HEK293 (cell line): Measurements from ENCODE around the gene BLOC1S5.

Experiments
- GFI1B ChIP-seq: fragments of 450-650 bp; formaldehyde crosslinking; IDR thresholded peaks from 2 replicates; pipeline ENCODE4 v1.5.1; 2016; ENCODE audit warnings: missing biosample characterization, missing genetic modification characterization
- OVOL3 ChIP-seq: fragments of 450-650 bp; formaldehyde crosslinking; IDR thresholded peaks from 2 replicates; pipeline ENCODE4 v1.5.1; 2016; ENCODE audit warnings: missing biosample characterization, missing genetic modification characterization
- PATZ1 ChIP-seq: fragments of 450-650 bp; formaldehyde crosslinking; IDR thresholded peaks from 2 replicates; pipeline ENCODE4 v1.5.1; 2016; ENCODE audit warnings: missing biosample characterization, missing genetic modification characterization
- PRDM10 ChIP-seq: fragments of 450-650 bp; formaldehyde crosslinking; IDR thresholded peaks from 2 replicates; pipeline ENCODE4 v1.5.1; 2016; ENCODE audit warnings: missing biosample characterization, missing genetic modification characterization
- ZBTB44 ChIP-seq: fragments of 450-650 bp; IDR thresholded peaks from 2 replicates; pipeline ENCODE4 v1.5.1; 2018; ENCODE audit warnings: missing biosample characterization, mild to moderate bottlenecking, missing genetic modification characterization
- ZBTB48 ChIP-seq: fragments of 450-650 bp; formaldehyde crosslinking; IDR thresholded peaks from 2 replicates; pipeline ENCODE4 v1.5.1; 2016; ENCODE audit warnings: missing biosample characterization, missing genetic modification characterization
- ZFP37 ChIP-seq: fragments of 450-650 bp; formaldehyde crosslinking; IDR thresholded peaks from 2 replicates; pipeline ENCODE4 v1.5.1; 2016; ENCODE audit warnings: missing biosample characterization, missing genetic modification characterization
- ZNF10 ChIP-seq: fragments of 450-650 bp; formaldehyde crosslinking; IDR thresholded peaks from 2 replicates; pipeline ENCODE4 v1.5.1; 2017; ENCODE audit warnings: missing biosample characterization, missing genetic modification characterization
- ZNF214 ChIP-seq: fragments of 450-650 bp; formaldehyde crosslinking; IDR thresholded peaks from 2 replicates; pipeline ENCODE4 v1.5.1; 2017; ENCODE audit warnings: missing biosample characterization, mild to moderate bottlenecking, missing genetic modification characterization, borderline replicate concordance
- ZNF24 ChIP-seq: fragments of 450-650 bp; formaldehyde crosslinking; IDR thresholded peaks from 2 replicates; pipeline ENCODE4 v1.5.1; 2016; ENCODE audit warnings: missing biosample characterization, missing genetic modification characterization
- ZNF324 ChIP-seq: fragments of 450-650 bp; formaldehyde crosslinking; IDR thresholded peaks from 2 replicates; pipeline ENCODE4 v1.5.1; 2016; ENCODE audit warnings: missing biosample characterization, missing genetic modification characterization
- ZNF366 ChIP-seq: fragments of 450-650 bp; formaldehyde crosslinking; conservative IDR thresholded peaks from 2 replicates; pipeline ENCODE4 v1.5.1; 2016; ENCODE audit warnings: missing biosample characterization, missing genetic modification characterization
- ZNF398 ChIP-seq: fragments of 450-650 bp; formaldehyde crosslinking; IDR thresholded peaks from 2 replicates; pipeline ENCODE4 v1.5.1; 2017; ENCODE audit warnings: missing biosample characterization, missing genetic modification characterization
- ZNF555 ChIP-seq: fragments of 450-650 bp; formaldehyde crosslinking; conservative IDR thresholded peaks from 2 replicates; pipeline ENCODE4 v1.5.1; 2017; ENCODE audit warnings: missing biosample characterization, mild to moderate bottlenecking, missing genetic modification characterization, inconsistent platforms
- ZNF626 ChIP-seq: fragments of 450-650 bp; sonication (Bioruptor Pico); formaldehyde crosslinking; IDR thresholded peaks from 2 replicates; pipeline ENCODE4 v1.5.1; 2018; ENCODE audit warnings: missing biosample characterization, missing genetic modification characterization, inconsistent platforms
- ZNF629 ChIP-seq: fragments of 450-650 bp; formaldehyde crosslinking; IDR thresholded peaks from 2 replicates; pipeline ENCODE4 v1.5.1; 2017; ENCODE audit warnings: missing biosample characterization, missing genetic modification characterization
- ZNF776 ChIP-seq: fragments of 450-650 bp; formaldehyde crosslinking; IDR thresholded peaks from 2 replicates; pipeline ENCODE4 v1.5.0; 2017; ENCODE audit warnings: missing biosample characterization, missing genetic modification characterization, borderline replicate concordance
- TF ChIP-seq, protein P1 (sequence below): fragments of 450-650 bp; formaldehyde crosslinking; conservative IDR thresholded peaks from 2 replicates; pipeline ENCODE4 v1.5.1; 2016; ENCODE audit warnings: low read depth, missing biosample characterization, missing genetic modification characterization
- TF ChIP-seq, protein P2 (sequence below): fragments of 450-650 bp; formaldehyde crosslinking; IDR thresholded peaks from 2 replicates; pipeline ENCODE4 v1.5.1; 2016; ENCODE audit warnings: missing biosample characterization, missing genetic modification characterization
- TF ChIP-seq, protein P3 (sequence below): fragments of 450-650 bp; formaldehyde crosslinking; IDR thresholded peaks from 2 replicates; pipeline ENCODE4 v1.5.1; 2017; ENCODE audit warnings: missing biosample characterization, missing genetic modification characterization

The BLOC1S5 gene

DNA sequence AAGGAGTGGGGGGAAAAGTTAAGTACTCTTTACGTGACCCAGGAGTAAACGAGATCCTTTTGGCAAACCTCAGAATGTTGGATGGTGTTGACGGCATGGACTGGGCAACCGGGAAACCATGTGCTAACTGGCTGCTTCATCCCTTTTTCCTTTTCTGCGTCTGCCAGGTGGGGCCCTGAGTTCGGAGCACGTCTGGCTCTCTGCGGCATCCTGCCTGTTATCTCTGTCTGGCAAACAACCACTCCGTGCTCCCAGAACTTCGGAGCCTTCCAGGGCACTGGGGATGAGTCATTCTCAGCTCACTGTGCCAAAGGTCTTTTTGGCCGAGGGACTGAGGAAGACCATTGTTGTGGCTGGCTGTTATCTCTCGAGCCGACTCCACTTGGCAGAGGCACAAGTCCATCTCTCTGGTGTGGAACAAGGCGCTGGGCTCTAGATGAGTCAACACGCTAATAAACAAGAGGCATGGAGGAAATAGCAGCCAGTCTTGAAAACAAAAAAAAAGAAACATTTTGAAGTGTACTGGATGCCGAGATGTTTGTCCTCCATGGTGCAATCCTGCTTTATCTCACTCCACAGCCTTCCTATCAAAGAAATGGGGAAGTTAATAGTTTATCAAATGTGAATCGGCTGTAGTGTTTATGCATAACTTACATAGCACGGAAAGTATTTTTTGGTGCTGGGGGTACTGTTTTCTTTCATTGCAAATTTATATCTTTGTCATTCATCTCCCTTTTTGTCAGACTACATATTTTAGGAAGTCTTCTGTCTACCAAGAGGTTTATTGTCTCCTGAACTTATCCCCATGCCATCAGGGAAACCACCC is 89.0 kb downstream of the BLOC1S5 start (continued):
- TF ChIP-seq, protein P1, sequence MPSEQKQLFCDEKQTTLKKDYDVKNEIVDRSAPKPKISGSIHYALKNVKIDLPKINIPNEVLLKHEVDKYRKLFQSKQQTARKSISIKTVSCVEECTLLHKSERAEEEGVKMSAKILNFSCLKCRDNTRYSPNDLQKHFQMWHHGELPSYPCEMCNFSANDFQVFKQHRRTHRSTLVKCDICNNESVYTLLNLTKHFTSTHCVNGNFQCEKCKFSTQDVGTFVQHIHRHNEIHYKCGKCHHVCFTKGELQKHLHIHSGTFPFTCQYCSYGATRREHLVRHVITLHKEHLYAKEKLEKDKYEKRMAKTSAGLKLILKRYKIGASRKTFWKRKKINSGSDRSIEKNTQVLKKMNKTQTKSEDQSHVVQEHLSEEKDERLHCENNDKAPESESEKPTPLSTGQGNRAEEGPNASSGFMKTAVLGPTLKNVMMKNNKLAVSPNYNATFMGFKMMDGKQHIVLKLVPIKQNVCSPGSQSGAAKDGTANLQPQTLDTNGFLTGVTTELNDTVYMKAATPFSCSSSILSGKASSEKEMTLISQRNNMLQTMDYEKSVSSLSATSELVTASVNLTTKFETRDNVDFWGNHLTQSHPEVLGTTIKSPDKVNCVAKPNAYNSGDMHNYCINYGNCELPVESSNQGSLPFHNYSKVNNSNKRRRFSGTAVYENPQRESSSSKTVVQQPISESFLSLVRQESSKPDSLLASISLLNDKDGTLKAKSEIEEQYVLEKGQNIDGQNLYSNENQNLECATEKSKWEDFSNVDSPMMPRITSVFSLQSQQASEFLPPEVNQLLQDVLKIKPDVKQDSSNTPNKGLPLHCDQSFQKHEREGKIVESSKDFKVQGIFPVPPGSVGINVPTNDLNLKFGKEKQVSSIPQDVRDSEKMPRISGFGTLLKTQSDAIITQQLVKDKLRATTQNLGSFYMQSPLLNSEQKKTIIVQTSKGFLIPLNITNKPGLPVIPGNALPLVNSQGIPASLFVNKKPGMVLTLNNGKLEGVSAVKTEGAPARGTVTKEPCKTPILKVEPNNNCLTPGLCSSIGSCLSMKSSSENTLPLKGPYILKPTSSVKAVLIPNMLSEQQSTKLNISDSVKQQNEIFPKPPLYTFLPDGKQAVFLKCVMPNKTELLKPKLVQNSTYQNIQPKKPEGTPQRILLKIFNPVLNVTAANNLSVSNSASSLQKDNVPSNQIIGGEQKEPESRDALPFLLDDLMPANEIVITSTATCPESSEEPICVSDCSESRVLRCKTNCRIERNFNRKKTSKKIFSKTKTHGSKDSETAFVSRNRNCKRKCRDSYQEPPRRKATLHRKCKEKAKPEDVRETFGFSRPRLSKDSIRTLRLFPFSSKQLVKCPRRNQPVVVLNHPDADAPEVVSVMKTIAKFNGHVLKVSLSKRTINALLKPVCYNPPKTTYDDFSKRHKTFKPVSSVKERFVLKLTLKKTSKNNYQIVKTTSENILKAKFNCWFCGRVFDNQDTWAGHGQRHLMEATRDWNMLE = peak; percentile 50
- TF ChIP-seq OVOL3 = peak; percentile 49; the same call in 1 of the 2 replicates
- peak; percentile 96 for TF ChIP-seq ZNF366 (tag by site-specific recombination)
- TF ChIP-seq ZNF10 (tag by site-specific recombination) = no peak
- TF ChIP-seq ZFP37 (tag by site-specific recombination) = peak; percentile 73; the same call in 1 of the 2 replicates
- no peak for TF ChIP-seq GFI1B (tag by site-specific recombination)
- peak; percentile 88; the same call in 1 of the 2 replicates for TF ChIP-seq ZNF24 (tag by site-specific recombination)
- TF ChIP-seq, protein P2, sequence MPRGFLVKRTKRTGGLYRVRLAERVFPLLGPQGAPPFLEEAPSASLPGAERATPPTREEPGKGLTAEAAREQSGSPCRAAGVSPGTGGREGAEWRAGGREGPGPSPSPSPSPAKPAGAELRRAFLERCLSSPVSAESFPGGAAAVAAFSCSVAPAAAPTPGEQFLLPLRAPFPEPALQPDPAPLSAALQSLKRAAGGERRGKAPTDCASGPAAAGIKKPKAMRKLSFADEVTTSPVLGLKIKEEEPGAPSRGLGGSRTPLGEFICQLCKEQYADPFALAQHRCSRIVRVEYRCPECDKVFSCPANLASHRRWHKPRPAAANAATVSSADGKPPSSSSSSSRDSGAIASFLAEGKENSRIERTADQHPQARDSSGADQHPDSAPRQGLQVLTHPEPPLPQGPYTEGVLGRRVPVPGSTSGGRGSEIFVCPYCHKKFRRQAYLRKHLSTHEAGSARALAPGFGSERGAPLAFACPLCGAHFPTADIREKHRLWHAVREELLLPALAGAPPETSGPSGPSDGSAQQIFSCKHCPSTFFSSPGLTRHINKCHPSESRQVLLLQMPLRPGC (tag by site-specific recombination) = peak; percentile 63; the same call in 1 of the 2 replicates
- no peak for TF ChIP-seq ZBTB44 (tag by site-specific recombination)
- peak; percentile 71; the same call in 1 of the 2 replicates for TF ChIP-seq ZBTB48 (tag by site-specific recombination)
- TF ChIP-seq ZNF776 (tag by site-specific recombination) = no peak
- TF ChIP-seq ZNF214 (tag by site-specific recombination) = no peak
- peak; percentile 80 for TF ChIP-seq PRDM10 (tag by site-specific recombination)
- TF ChIP-seq PATZ1 (tag by site-specific recombination) = peak; percentile 62; the same call in 1 of the 2 replicates
- no peak for TF ChIP-seq ZNF626 (tag by site-specific recombination)
- TF ChIP-seq, protein P3, sequence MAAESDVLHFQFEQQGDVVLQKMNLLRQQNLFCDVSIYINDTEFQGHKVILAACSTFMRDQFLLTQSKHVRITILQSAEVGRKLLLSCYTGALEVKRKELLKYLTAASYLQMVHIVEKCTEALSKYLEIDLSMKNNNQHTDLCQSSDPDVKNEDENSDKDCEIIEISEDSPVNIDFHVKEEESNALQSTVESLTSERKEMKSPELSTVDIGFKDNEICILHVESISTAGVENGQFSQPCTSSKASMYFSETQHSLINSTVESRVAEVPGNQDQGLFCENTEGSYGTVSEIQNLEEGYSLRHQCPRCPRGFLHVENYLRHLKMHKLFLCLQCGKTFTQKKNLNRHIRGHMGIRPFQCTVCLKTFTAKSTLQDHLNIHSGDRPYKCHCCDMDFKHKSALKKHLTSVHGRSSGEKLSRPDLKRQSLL = no peak
- TF ChIP-seq ZNF629 (tag by site-specific recombination) = peak; percentile 85
- TF ChIP-seq ZNF398 = peak; percentile 76
- TF ChIP-seq ZNF555 (tag by site-specific recombination) = no peak
- TF ChIP-seq ZNF324 (tag by site-specific recombination) = peak; percentile 49; the same call in 1 of the 2 replicates
